Measurements from ENCODE around the gene WDFY2.

WDFY2 gene

GRCh38 chr13:51763486-51763885 lies 179.2 kb downstream of the WDFY2 start:
- FAIRE-seq = no peak
- no peak for DNase-seq (ENCODE audit: insufficient read length, low spot score)

GRCh38 chr13:51764184-51765141 lies 180.2 kb downstream of the WDFY2 start:
- DNase-seq (ENCODE audit: insufficient read length, low spot score) = peak; percentile 56
- FAIRE-seq = peak; percentile 96

DNA sequence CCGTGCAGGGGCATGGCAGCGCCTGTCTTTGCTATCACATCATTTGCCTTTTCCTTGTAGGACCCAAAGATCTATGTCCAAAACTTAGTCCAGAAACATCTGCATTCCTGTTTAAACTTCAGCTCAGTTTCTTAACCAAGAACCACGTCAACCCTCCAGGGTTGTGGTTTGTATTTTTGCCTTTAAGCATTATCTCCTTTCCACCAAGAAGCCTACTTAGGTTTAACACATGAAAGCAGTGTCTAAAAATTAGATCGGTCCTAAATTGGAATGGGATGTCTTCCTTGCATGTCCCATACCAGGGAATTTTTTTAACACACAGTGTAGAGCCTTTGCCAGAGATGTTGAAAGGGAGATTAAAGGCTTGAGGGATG lies 180.9 kb downstream of the WDFY2 start:
- no peak for FAIRE-seq

DNA sequence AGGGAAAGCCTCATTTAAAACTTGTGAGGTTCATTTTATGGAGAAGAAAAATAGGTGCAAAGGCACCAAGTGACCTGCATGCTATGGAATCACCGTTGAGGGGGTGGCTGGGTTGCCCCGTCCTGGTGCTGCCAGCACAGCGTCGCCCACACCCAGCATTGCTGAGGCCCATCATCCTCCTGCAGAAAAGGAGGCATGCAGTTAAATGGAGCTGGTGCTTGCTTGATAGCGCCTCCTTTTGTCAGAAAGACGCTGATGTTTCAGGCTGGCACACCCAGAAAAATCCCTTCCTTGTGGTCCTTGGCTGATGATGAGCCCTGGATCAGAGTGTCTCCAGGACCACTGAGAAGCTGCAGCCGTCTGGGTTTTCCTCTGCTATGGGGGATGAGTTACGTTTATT lies 182.8 kb downstream of the WDFY2 start:
- FAIRE-seq (no peak), DNase-seq (ENCODE audit: insufficient read length, low spot score) (no peak)

More for the DNA sequence above, 180.9 kb downstream of the WDFY2 start:
- no peak for DNase-seq (ENCODE audit: insufficient read length, low spot score)

DNA sequence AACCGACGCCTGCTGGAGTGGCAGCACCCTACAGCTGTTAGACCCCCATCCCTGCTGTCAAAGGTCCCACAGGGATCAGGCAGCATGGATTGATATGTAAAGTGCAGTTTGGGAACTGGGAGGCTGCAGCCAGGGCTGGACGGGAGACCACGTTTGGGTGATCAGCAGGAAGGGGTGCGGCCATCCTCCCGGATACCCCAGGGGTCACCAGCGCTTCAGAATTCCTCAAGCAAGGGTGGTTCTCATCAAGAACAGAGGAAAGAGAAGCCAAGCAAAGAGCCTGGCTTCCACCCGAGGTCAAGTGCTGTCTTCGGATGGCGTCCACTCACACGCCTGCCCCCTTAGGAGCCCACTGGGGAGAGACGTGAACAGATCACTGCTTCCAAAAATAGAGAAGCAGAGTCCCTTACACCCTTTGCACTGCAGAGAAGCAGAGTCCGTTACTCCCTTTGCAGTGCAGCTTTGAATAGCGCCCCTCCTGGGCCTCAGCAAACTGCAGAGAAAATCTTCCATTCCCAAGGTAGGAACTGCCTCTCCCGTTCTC lies 184.2 kb downstream of the WDFY2 start:
- no peak for FAIRE-seq
- no peak for DNase-seq (ENCODE audit: insufficient read length, low spot score)

GRCh38 chr13:51768976-51769375 lies 184.7 kb downstream of the WDFY2 start:
- DNase-seq (ENCODE audit: insufficient read length, low spot score) = no peak
- FAIRE-seq = no peak

DNA sequence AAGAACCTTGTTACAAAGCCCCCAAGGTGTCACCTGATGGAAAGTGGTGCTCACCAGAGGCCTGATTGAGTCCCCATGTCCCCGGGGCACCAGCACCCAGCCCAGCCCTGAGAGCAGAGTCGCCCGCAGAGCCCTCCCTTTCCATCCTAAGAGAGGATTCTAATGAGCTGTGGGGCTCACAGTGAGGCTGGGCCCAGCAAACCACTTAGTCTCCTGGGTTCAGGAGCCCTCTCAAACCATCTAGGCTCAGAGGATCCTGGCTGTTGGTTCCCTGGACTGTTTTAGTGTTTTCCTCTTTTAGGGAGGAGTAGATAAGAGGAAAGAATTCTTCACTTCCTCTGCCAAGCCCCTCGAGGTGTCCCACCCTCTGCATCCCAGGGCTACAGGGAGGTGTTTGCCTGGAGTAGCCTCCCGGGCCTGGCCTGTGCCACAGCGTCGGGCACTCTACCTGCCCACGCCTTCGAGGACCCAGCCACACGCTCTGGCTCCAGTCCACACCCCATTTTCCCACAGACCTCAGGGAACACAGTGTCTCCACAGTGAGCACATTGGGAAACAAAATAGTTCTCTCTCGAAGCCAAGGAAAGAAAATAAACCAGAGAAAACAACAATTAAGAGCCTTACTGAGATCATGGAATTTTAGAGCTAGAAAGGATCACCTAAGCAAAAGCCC lies 185.3 kb downstream of the WDFY2 start:
- DNase-seq (ENCODE audit: insufficient read length, low spot score) (no peak), FAIRE-seq (no peak)

GRCh38 chr13:51770160-51770559 lies 185.9 kb downstream of the WDFY2 start:
- FAIRE-seq (no peak), DNase-seq (ENCODE audit: insufficient read length, low spot score) (no peak)

GRCh38 chr13:51770681-51771417 lies 186.6 kb downstream of the WDFY2 start:
- no peak for FAIRE-seq
- DNase-seq (ENCODE audit: insufficient read length, low spot score) = no peak

- FAIRE-seq = no peak
- DNase-seq (ENCODE audit: insufficient read length, low spot score) = no peak
Observed at GRCh38 chr13:51771418-51772104, 187.3 kb downstream of the WDFY2 start.

DNA sequence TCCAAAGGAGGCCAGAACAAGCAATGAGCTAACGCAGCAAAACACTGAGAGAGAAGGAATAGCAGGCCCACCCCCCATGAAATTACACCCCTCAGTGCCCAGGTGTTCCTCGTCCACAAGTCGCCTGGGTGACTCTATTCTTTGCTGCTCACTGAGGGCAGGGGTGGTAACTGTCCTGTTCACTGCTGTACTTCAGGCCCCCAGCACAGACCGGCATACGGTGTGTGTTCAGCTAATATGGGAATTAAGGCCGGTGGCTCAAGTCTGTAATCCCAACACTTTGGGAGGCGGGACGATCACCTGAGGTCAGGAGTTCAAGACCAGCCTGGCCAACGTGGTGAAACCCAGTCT lies 187.8 kb downstream of the WDFY2 start:
- no peak for FAIRE-seq
- no peak for DNase-seq (ENCODE audit: insufficient read length, low spot score)

GRCh38 chr13:51772781-51773180 lies 188.5 kb downstream of the WDFY2 start:
- no peak for DNase-seq (ENCODE audit: insufficient read length, low spot score)
- FAIRE-seq = no peak

DNA sequence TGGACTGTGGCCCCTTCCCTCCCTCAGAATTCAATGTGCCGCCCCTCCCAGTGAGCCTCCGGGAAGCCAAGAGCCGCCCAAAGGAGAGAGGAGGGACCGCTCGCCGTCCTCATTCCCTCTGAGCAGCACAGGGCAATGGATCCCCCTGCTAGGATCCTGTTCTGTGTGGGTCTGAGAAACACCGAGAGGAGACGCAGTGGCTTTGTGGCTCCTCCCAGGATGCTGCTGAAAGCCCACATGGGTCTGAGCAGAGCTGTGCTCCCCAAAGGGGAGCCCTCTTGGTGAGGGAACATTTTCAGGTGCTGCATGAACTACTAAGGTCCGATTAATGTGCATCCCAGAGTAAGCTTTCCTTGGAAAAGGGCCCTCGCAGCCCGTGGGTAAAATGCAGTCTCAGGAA lies 189.3 kb downstream of the WDFY2 start:
- no peak for FAIRE-seq
- no peak for DNase-seq (ENCODE audit: insufficient read length, low spot score)

DNA sequence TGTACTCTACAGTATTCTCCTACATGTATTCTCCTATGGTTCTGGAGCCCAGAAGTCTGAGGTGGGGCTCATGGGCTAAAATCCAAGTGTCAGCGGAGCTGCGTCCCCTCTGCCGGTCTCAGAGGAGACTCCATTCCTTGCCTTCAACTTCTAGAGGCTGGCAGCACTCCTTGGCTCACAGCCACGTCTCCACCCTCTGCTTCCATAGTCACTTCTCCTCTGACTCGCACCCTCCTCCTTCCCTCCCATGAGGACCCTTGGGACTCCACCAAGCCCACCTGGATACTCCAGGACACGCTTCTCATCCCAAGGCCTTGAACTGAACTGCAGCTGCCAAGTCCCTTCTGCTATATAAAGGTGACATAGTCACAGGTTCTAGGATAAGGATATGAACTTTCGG lies 191.9 kb downstream of the WDFY2 start:
- DNase-seq (ENCODE audit: insufficient read length, low spot score) = no peak
- FAIRE-seq = no peak

DNA sequence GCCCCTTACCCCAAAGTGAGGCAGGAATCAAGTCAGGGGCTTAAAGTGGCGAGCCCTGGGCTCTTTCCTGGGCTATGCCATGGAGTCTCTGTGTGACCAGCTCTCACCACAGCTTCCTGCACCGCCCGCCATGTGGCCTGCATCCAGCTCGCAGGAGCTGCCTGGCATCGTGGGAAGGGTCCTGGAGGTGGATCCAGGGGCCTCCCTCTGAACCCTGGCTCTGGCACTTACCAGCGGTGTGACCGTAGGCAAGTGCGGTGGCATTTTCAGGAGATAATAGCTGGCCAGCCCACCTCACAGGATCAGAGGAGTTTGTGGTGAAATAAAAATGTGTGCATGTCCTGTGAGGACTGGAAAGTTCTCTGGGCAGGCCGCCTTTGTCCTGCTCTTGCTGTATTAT lies 193.7 kb downstream of the WDFY2 start:
- DNase-seq (ENCODE audit: insufficient read length, low spot score) = no peak
- FAIRE-seq = no peak

GRCh38 chr13:51778392-51778791 lies 194.1 kb downstream of the WDFY2 start:
- FAIRE-seq (no peak), DNase-seq (ENCODE audit: insufficient read length, low spot score) (no peak)

DNA sequence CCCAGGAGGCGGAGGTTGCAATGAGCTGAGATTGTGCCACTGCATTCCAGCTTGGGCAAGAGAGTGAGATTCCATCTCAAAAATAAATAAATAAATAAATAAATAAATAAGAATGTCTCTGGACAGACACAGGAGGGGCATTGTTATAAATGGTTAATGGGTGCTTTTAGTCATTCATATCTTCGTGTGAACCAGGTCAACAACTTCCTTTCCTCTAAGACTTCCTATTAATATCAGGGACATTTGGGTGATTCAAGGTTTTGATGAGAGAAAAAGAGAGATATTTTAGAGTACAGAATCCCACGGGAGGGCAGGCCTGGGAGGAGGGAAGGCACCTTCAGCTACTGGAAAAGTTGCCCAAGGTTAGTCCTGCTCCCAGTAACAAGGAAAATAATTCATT lies 195.8 kb downstream of the WDFY2 start:
- DNase-seq (ENCODE audit: insufficient read length, low spot score) (no peak), FAIRE-seq (no peak)

DNA sequence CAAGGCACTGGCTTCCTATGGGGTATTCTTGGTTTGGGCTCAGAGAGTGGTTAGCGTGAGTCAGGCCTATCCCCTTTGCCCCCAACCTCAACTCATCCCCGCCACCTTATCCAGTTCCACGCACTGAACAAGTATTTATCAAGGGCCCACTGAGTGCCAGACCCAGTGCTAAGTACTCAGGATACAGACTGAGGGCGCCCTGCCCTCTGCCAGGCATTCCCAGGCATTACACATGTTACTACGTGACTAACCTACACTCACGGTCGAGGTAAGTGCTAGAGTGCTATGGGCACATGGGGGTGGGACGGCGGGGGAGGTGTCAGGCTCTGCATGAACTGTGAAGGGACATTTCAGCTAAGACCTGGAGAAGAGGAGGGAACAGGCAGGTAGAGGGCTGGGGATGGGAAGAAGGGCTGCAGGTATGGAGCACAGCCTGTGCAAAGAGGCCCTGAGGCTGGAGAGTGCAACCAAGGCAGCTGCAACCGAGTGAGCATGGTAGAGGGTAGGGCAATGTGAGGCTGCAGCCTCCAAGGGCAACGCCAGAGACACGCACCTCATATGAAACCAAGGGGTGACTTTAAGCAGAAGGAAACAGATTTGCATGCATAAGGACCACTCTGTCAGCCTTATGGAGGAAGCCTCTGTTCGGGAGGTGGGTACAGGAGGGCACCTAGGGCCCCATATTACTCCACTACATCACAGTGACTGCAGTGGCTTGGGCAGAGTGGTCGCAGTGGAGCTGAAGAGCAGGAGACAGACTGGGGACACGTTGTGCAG lies 197.2 kb downstream of the WDFY2 start:
- DNase-seq (ENCODE audit: insufficient read length, low spot score) = no peak
- FAIRE-seq = peak; percentile 11

DNA sequence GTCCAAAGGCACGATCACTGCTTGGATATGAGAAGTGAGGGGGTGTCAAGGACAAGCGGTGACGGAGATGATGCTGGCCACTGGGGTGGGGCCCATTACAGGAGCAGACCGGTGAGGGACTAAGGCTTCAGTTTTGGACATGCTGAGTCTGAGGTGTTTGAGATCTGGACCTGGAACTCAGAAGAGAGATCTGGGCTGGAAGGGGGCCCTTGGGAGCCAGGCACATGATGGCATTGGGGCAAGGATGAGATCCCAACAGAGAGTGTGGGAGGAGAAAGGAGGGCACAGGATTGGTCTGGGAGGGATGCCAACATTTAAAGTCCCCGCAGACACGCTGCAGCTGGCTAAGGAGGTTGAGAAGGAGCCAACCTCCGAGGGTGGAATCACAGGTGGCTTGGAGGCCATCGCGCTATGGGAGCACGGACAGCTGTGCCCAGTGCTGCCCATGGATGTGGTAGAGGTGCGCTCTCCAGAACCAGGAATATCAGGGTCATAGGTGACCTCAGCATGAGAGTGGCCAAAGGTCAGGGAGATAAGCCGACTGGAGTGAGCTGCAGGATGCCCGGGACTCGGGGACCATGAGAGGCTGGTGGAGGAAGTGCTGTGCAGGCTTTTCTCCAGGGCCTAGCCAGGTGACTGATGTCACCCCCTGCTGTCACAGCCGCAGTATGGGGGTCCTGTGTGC lies 197.9 kb downstream of the WDFY2 start:
- no peak for FAIRE-seq
- DNase-seq (ENCODE audit: insufficient read length, low spot score) = no peak
